Fibroblast of pulmonary artery (primary cell): ENCODE measurements around the gene MAST3.
"Not testable (repeated sequence)": the region's sequence is repeated elsewhere in the genome, so short reads cannot be mapped to it uniquely, and the experiment has no call there.

Experiments
- DNase-seq: peaks from one replicate; pipeline ENCODE4 v3.0.0-alpha.2; 2010; ENCODE audit warnings: low read depth
- H3K4me3 ChIP-seq: replicated peaks from 2 replicates; pipeline ENCODE4 v1.5.1; 2011; ENCODE audit warnings: low read depth, mild to moderate bottlenecking, control low read depth, low read length, moderate library complexity
- CTCF ChIP-seq: IDR thresholded peaks from 2 replicates; pipeline ENCODE4 v1.5.1; 2011; ENCODE audit warnings: mild to moderate bottlenecking, control low read depth, low read length, inconsistent platforms; ENCODE audit errors: missing control alignments

MAST3 gene

DNA sequence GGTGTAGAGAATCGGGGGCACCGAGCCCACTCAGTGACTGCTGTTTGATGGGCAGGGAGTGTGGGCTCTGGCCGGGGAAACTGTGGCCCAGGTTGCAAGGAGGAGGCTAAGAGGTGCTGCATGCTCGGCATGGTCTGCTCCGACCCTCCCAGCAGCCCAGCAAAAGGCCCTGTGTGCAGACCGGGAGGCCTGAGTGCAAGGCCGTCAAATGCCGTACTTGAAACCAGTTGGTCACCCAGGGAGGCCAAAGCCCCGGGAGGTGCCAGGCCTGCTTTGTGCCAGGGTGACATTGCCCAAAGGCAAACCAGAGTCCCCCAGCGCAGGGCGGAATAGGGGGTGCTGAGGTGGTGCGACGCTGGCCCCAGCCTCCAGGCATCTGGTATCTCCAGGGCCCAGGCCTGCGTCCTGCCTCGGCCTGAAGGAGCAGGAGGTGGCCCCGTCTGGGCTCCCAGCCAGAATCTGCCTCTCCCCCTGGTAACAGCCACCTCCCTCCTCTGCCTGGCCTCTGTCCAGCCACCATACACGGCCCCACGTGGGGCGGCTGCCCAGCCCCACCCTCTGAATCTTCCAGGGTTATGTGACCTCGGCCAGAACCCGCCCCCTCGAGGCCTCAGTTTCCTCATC lies 59.4 kb downstream of the MAST3 start:
- H3K4me3 ChIP-seq, result no peak overlapping the region
- peak; percentile 95 for DNase-seq
- TF ChIP-seq CTCF, result no peak

DNA sequence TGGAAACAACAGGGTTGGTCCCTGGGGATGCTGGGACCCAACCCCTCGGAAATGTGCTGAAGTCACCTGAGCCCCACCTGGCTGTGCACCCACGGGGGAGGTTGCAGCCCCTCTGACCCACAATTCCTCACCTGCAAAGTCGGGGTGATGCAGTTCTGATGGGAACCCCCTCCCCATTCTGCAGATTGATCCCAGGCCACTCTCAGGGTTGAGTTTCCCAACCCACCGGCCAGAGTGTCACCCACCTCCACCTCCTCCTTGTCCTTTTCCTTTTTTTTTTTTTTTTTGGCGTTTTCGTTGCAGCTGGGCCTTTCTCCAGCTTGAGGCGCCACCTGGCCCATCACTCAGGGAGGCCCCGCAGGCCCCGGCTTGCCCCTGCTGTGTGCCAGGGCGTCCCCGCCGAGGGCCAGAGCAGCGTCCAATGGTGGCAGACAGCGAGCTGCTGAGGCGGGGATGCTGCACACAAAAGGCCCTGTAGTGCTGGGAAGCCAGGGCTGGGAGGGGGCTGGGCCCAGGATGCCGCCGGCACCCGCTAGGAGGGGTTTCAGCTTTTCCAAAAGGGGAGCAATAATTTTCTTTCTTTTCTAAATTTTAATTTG lies 60.0 kb downstream of the MAST3 start:
- TF ChIP-seq CTCF, result no peak
- no peak overlapping the region for H3K4me3 ChIP-seq
- DNase-seq, result no peak

GRCh38 chr19:18158467-18158866 lies 60.9 kb downstream of the MAST3 start:
- H3K4me3 ChIP-seq, result no peak overlapping the region
- DNase-seq, result no peak
- no peak for TF ChIP-seq CTCF

GRCh38 chr19:18159059-18159616 lies 61.6 kb downstream of the MAST3 start:
- not testable (repeated sequence) for DNase-seq, H3K4me3 ChIP-seq

GRCh38 chr19:18159810-18160209 lies 62.2 kb downstream of the MAST3 start:
- no peak for TF ChIP-seq CTCF
- no peak for DNase-seq
- no peak overlapping the region for H3K4me3 ChIP-seq

DNA sequence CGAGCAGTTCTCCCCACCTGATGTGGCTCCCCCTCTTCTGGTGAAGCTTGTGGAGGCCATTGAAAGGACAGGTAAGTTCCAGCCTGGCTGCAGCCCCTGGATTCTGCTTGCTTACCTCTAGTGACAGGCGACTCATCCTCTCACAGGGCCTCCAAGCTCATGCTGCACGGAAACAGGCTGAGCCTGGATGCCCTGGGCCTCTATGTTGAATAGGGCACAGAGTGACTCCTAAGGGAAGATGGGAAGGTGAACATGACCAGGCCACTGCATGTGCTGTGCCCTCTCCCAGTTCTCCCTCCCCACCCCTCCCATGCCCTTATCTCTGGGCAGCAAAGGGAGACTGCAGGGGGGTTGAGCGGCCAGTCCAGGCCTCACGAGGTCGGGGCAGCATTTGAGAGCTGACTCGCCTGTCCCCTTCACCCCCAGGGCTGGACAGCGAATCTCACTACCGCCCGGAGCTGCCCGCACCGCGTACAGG lies 63.0 kb downstream of the MAST3 start:
- peak overlapping the region; percentile 10 for H3K4me3 ChIP-seq
- no peak for TF ChIP-seq CTCF
- DNase-seq, result no peak

DNA sequence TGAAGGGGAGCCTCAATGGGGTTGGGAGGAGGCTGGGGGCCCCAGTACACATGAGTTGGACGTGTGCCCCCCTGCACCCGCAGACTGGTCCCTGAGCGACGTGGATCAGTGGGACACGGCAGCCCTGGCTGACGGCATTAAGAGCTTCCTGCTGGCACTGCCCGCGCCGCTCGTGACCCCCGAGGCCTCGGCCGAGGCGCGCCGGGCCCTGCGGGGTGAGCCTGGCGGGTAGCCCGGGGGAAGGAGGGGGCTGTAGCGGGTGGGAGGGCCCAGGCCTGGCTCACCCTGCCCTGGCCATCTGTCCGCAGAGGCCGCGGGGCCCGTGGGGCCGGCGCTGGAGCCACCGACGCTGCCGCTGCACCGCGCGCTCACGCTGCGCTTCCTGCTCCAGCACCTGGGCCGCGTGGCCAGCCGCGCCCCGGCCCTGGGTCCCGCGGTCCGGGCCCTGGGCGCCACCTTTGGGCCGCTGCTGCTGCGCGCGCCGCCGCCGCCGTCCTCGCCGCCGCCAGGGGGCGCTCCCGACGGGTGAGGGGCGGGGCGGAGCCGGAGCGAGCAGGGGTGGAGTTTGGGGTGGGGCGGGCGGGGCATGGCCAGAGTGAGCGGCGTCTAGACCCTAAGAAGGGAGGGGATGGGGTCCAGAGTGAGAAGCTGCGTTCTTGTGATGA lies 63.5 kb downstream of the MAST3 start:
- peak; percentile 57 for DNase-seq
- TF ChIP-seq CTCF, result no peak
- peak overlapping the region; percentile 10 for H3K4me3 ChIP-seq
